GM19467 (cell line): Measurements from ENCODE around the gene OTOG.

Experiments used
- ATAC-seq: cut with Tn5 transposase; IDR thresholded peaks from one replicate; pipeline ENCODE4 v1.9.1; 2021; ENCODE audit warnings: mild to moderate bottlenecking, moderate library complexity; ENCODE audit not compliant: unreplicated experiment

Gene OTOG

DNA sequence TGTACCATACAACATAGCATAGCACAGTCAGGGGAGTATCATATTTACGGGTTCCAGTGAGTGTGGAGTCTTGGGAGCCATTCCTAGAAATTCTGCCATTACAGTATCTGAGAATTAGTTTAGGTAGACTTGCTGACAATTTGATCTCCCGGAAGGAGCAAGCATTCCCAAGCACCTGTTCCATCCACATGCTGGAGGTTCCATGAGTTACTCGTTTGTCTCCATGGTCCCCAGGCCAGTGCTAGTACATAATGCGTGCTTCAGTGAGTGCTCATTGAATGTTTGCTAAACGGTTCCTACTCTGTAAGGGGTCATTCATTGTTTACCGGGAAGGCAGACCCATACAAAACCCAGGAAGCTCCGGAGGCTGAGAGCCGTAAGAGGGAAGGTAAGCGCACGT lies 144.9 kb downstream of the OTOG start:
- no peak for ATAC-seq

DNA sequence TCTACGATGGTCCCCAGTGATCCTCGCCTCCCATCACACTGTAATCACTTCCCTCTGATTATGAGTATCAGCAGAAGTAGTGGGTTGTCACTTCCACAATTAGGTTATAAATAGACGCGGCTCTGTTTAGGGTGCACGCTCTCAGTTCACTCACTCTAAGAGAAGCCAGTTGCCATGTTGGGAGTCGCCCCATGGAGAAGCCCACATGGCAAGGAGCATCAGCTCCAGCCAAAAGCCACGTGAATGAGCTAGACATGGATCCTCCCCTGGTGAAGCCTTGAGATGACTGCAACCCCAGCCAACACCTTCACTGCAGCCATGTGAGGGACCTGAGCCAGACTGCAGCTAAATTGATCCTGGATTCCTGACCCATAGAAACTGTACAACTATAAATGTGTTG lies 145.9 kb downstream of the OTOG start:
- no peak for ATAC-seq

DNA sequence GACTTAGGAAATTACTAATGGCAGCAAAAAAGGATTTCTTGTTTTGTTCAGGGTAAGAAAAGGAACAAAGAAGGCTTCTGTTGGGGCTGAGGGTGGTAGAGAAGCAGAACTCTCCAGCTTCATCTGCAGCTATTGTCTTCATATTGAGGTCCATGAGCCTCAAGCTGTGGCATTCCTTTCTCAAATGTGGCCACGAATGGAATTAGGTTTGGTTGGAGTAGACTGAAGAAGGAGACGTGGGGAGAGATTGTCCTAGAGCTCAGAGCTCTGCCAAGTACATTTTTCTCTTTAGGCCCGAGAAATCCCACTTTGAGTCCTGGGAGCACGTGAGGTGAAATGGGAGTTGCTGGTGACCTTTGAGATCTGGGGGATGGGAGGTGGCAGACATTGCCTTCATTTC lies 146.5 kb downstream of the OTOG start:
- ATAC-seq = no peak

DNA sequence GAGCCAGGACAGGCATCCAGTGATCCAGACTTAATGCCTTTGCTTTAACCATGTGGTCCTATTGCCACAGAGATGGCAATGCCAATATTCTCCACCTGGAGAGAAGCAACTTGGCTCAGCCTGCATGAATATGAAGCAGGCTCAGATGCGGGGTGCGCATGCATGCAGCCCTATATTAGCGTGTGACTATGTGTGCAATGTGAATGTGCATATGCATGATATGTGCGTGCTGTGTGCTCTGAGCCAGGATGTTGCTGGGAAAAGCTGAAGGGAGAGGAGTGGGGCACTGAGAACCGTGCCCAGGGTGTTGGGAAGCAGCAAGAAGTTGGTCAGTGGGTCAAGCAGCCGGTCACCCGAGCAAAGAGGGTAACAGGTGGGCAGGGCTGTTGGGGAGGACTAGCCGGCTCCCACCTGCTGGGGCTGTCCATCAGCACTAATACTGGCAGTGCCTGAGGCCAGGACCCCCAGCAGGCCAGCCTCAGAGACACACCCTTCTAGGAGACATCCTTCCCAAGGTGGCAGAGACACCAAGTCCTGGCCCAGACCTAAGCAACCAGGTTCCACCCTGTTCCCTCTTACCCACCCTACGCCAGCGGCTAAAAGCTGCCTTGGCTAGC lies 147.5 kb downstream of the OTOG start:
- ATAC-seq = no peak

DNA sequence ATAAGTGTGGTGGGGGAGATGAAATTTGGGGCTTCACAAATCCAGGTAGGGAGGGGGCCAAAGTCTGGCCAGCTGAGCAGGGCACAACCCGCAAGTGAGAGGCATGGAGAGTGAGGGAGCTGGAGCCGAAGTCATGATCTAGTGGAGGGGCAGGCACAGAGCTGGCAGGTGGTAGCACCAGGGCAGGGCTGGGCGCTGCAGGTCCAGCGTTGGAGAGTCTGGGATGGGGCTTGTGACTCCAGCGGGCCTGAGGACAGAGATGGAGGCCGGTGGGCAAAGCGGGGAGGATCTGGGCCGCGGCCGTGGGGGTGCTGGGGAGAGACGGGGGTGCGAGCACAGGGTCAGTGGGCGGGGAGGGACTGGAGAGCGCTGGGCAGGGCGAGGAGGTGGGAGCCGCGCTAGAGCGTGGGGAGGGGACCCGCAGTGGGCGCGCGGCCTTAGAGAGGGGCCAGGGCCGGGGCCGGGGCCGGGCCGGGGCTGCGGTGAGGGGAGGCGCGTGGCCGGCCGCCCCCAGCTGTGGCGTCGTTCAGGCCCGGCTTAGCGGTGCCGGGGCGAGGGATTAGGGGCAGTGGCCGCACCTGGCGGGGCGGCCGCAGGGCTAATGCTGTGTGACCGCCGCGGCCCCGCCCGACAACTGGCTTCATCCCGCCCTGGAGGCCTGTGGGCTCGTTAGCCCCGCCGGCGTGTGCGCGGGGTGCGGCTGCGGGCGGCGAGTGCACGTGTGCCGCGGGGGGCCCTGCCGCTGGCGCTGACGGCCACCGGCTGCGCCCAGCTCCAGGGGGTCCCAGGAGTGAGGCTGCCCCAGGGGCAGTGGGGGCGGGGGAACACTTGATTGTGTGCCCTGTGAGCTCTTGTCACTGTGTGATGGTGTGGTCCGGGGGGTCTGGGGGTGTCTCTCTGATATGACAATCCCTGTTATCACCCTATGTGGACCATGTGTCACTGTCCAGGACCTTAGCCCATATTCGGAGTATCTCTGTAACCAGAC lies 148.7 kb downstream of the OTOG start:
- no peak for ATAC-seq

DNA sequence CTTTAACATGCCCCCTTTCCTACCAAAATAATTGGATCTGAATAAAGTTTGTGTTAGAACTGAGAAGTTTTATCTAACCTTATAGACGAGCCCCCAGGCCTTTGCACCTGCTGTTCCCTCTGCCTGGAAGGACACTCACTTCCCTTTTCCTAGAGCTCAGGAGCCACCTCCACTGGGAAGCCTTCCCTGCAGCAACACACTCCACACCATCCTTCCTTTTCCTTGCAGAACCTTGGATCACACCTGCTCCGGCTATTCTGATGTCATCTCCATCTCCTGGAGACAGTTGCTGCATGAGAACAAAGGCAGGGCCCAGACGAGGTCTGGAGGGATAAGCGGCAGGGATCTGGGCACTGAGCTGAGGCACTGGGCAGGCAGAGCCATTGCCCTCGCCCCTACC lies 149.7 kb downstream of the OTOG start:
- no peak for ATAC-seq
